Lung (tissue), 12 donors: Measurements from ENCODE around the gene PLEKHG3. TPM values are rescaled to one million over a fixed set of nuclear protein-coding genes. Genes with fewer than 3 reads are reported as not detected.

Experiments used
- ATAC-seq: fragments of 200-7000 bp; cut with Tn5 transposase; one replicate; pipeline ENCODE4 v1.9.1; 2020; ENCODE audit warnings: moderate number of reproducible peaks; ENCODE audit not compliant: insufficient read depth, low FRiP score
- DNase-seq, 3 donors: peaks; one replicate each; pipeline ENCODE4 v3.0.0-alpha.2; 2013 to 2017
- H3K27ac ChIP-seq, 2 donors: one replicate each; pipeline ENCODE4 v1.5.1; 2013; ENCODE audit warnings: mild to moderate bottlenecking in 2 of 2, moderate library complexity in 2 of 2, control low read depth in 1 of 2, inconsistent platforms in 1 of 2, low read depth in 1 of 2, low read length in 1 of 2
- H3K27me3 ChIP-seq, 3 donors: one replicate each; pipeline ENCODE4 v1.5.1; 2013; ENCODE audit warnings: low read length in 2 of 3; ENCODE audit not compliant: control insufficient read depth in 3 of 3, insufficient read depth in 3 of 3
- H3K36me3 ChIP-seq, 4 donors: one replicate each; pipeline ENCODE4 v1.5.1; 2013; ENCODE audit warnings: low read length in 4 of 4, mild to moderate bottlenecking in 1 of 4, moderate library complexity in 1 of 4; ENCODE audit not compliant: control insufficient read depth in 4 of 4, insufficient read depth in 4 of 4
- H3K4me1 ChIP-seq, 5 donors: one replicate each; pipeline ENCODE4 v1.5.1; 2013; ENCODE audit warnings: low read length in 5 of 5, mild to moderate bottlenecking in 2 of 5, moderate library complexity in 1 of 5; ENCODE audit not compliant: control insufficient read depth in 5 of 5, insufficient read depth in 5 of 5
- H3K4me3 ChIP-seq: one replicate; pipeline ENCODE4 v1.5.1; 2013; ENCODE audit warnings: mild to moderate bottlenecking, control low read depth, moderate library complexity
- H3K9ac ChIP-seq, 2 donors: one replicate each; pipeline ENCODE4 v1.5.1; 2013; ENCODE audit warnings: low read length in 2 of 2, control low read depth in 1 of 2; ENCODE audit not compliant: insufficient read depth in 1 of 2
- H3K9me3 ChIP-seq, 4 donors: one replicate each; pipeline ENCODE4 v1.5.1; 2013; ENCODE audit warnings: low read length in 3 of 4, mild to moderate bottlenecking in 1 of 4, moderate library complexity in 1 of 4; ENCODE audit not compliant: control insufficient read depth in 4 of 4, insufficient read depth in 3 of 4
- CTCF ChIP-seq: IDR thresholded peaks from 2 replicates; pipeline ENCODE4 v1.5.1; 2012; ENCODE audit warnings: mild to moderate bottlenecking; ENCODE audit errors: control extremely low read depth, extremely low read depth
- WGBS, 2 donors: extraction: QIAGEN DNeasy Blood & Tissue Kit; methylation state at CpG; one replicate each; pipeline ENCODE4 v1.1.7; 2013; 5-methylcytosine and 5-hydroxymethylcytosine counted together
- polyA plus RNA-seq, 2 donors: library from polyadenylated mRNA; stranded (reverse); fragments of 200-250 nt; gene quantifications; one replicate each; pipeline ENCODE4 v1.2.1, GENCODE V29; 2013
- total RNA-seq, 2 donors: library from RNA; depleted of rRNA in 1 of 2; stranded (reverse); fragments of >200 nt in 1 of 2; gene quantifications; one replicate each; pipeline ENCODE4 v1.2.1, GENCODE V29; 2014 to 2021
- donor health status: control.
- donor health status: control.
- donor health status: Bipolar disorder and iron deficiency.
- donor health status: healthy.
- donor health status: DM: yes; HTN: yes; CAD: no.

PLEKHG3 gene
- total and polyA plus RNA-seq, 4 donors: 11.0 to 43.5 (median 21.5) TPM

DNA sequence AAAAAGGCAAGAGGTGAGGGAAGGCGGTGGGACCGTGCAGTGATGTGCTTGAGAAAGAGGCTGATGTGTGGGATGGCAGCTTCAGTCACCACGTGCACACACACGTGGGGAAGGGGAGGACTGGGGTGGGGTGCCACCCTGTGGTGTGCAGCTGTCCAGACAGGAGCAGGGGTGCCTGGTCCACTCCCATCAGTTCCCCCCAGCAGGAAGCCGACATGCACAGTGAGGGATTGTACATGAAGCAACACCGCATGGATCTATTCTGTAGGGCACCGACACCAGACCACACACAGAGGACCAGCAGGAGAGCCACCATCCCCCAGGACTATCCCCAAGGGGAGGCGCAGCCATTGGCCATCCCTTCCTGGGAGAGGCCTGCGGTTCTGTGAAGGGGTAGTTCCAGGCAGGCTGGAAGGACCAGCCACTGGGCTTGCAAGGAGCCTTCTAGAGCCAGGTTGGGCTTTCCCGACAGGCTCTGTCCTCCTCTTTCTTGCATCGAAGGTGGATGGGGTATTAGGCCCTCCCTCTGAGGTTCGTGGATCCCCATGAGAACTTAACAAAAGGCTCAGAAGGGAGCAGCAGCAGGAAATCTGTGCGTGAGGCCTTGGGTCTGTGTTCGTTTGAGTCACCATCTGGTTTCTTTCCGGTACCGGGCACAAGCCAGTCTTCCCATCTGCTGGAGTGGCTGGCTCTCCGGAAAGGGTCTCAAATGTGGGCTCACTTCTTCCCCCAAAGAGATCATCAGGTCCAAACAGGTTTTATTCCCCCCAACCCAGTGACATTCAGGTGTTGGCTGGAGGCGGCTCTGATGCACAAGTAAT is 59.8 kb downstream of the PLEKHG3 start:
- peak; percentile 56 to 71 (median 66) for DNase-seq
- no peak for ATAC-seq
- no peaks in the 10 kb centered on the region for H3K9me3 ChIP-seq
- no peaks in the 10 kb centered on the region for H3K27me3 ChIP-seq
- 56 to 58% methylated on average over 18 of the region's 18 CpGs for WGBS, 2 donors
- no peaks in the 10 kb centered on the region for H3K36me3 ChIP-seq
- peaks cover 8 to 49% (median 28%) of the 10 kb centered on the region in 5 donors for H3K4me1 ChIP-seq
- H3K9ac ChIP-seq: no peak overlapping the region
- H3K27ac ChIP-seq: peak overlapping the region in 1 of 2 donors; percentile 15
- no peak overlapping the region for H3K4me3 ChIP-seq
- TF ChIP-seq CTCF: no peak

GRCh38 chr14:64764641-64765520 is 60.7 kb downstream of the PLEKHG3 start:
- ATAC-seq: peak; percentile 55
- peak; percentile 89 to 91 (median 90) for DNase-seq
- H3K4me3 ChIP-seq: no peak overlapping the region

GRCh38 chr14:64765740-64766302 is 61.6 kb downstream of the PLEKHG3 start:
- no peaks in the 10 kb centered on the region for H3K27me3 ChIP-seq
- no peaks in the 10 kb centered on the region for H3K9me3 ChIP-seq
- DNase-seq (no peak), ATAC-seq (no peak)
- WGBS, 2 donors: 94 to 97% methylated on average over 4 of the region's 4 CpGs
- H3K4me1 ChIP-seq: peaks cover 6 to 37% (median 23%) of the 10 kb centered on the region in 5 donors
- peaks cover 0 to 3% (median 0%) of the 10 kb centered on the region in 4 donors for H3K36me3 ChIP-seq
- H3K4me3 ChIP-seq: no peak overlapping the region
- H3K9ac ChIP-seq: no peak overlapping the region
- no peak for TF ChIP-seq CTCF
- no peak overlapping the region for H3K27ac ChIP-seq

More at GRCh38 chr14:64764641-64765520, 60.7 kb downstream of the PLEKHG3 start:
- Histone ChIP-seq H3K36me3 (no peaks in the 10 kb centered on the region), H3K27ac (no peak overlapping the region), H3K9ac (no peak overlapping the region), H3K9me3 (no peaks in the 10 kb centered on the region), H3K4me1 (peaks cover 6 to 40% (median 24%) of the 10 kb centered on the region in 5 donors), H3K27me3 (no peaks in the 10 kb centered on the region)
- peak; percentile 73 for TF ChIP-seq CTCF
- 28 to 29% methylated on average over 29 of the region's 29 CpGs for WGBS, 2 donors
